NCI-H748 (cell line): ENCODE data around the gene COA1.
A peak's percentile ranks its signal among the peaks of the same experiment; 100 is the strongest.

Experiments used
- DNase-seq: peaks from one replicate; lab custom pipeline; 2025; ENCODE audit not compliant: unreplicated experiment; lab: John Stamatoyannopoulos, UW

Gene COA1

GRCh38 chr7:43658718-43659548 lies 70.4 kb downstream of the COA1 start:
- no peak for DNase-seq

- no peak for DNase-seq
Observed at GRCh38 chr7:43656997-43657396, 72.3 kb downstream of the COA1 start.

GRCh38 chr7:43655584-43655983 lies 73.7 kb downstream of the COA1 start:
- no peak for DNase-seq

GRCh38 chr7:43653891-43654504 lies 75.3 kb downstream of the COA1 start:
- no peak for DNase-seq

GRCh38 chr7:43653466-43653865 lies 75.9 kb downstream of the COA1 start:
- DNase-seq, result no peak

GRCh38 chr7:43652364-43652763 lies 77.0 kb downstream of the COA1 start:
- no peak for DNase-seq

- DNase-seq, result no peak
Observed at GRCh38 chr7:43650457-43651052, 78.8 kb downstream of the COA1 start.

- DNase-seq, result no peak
Observed at GRCh38 chr7:43649755-43650274, 79.5 kb downstream of the COA1 start.

- DNase-seq, result no peak
Observed at GRCh38 chr7:43648473-43649406, 80.6 kb downstream of the COA1 start.

GRCh38 chr7:43647673-43648472 lies 81.5 kb downstream of the COA1 start:
- DNase-seq, result peak; percentile 10

GRCh38 chr7:43647339-43647672 lies 82.0 kb downstream of the COA1 start:
- no peak for DNase-seq

- DNase-seq, result no peak
Observed at GRCh38 chr7:43646603-43647338, 82.6 kb downstream of the COA1 start.

- no peak for DNase-seq
Observed at GRCh38 chr7:43645699-43646226, 83.6 kb downstream of the COA1 start.

- DNase-seq, result no peak
Observed at GRCh38 chr7:43643846-43644245, 85.5 kb downstream of the COA1 start.

GRCh38 chr7:43642897-43643630 lies 86.3 kb downstream of the COA1 start:
- no peak for DNase-seq

GRCh38 chr7:43640679-43641078 lies 88.6 kb downstream of the COA1 start:
- no peak for DNase-seq

GRCh38 chr7:43639858-43640491 lies 89.3 kb downstream of the COA1 start:
- peak; percentile 98 for DNase-seq
